HL-60/S4 treated with retinoic acid at 250 ng/mL for 4 days and 3 days (cell line): ENCODE data around the gene RHOT2.

Source experiments
- in situ Hi-C: fragments of 300-500 bp; cut with MboI; formaldehyde crosslinking; loops from 2 replicates; pipeline ENCODE4 v1.7.0; 2022; ENCODE audit warnings: low sequenced_read_pairs

The RHOT2 gene

GRCh38 chr16:669666-670065, 1.7 kb downstream of the RHOT2 start:
- in situ Hi-C loops = no loop called here

GRCh38 chr16:670485-671352, 2.8 kb downstream of the RHOT2 start:
- in situ Hi-C loops = no loop called here

GRCh38 chr16:671353-672131, 3.6 kb downstream of the RHOT2 start:
- in situ Hi-C loops = no loop called here

GRCh38 chr16:672371-672770, 4.4 kb downstream of the RHOT2 start:
- in situ Hi-C loops = no loop called here

GRCh38 chr16:672851-673250, 4.9 kb downstream of the RHOT2 start:
- in situ Hi-C loops = no loop called here

GRCh38 chr16:673399-673991, 5.6 kb downstream of the RHOT2 start:
- in situ Hi-C loops = no loop called here

- in situ Hi-C loops = no loop called here
Measured at GRCh38 chr16:674214-674881, 6.4 kb downstream of the RHOT2 start.

- in situ Hi-C loops = no loop called here
Measured at GRCh38 chr16:674968-675883, 7.3 kb downstream of the RHOT2 start, which contains the start of gene RHBDL1. Gene RHBDL1, plus strand, starts transcription at chr16:675671. Its CDS starts 120 bp downstream, at chr16:675791.

GRCh38 chr16:675884-676564, 8.1 kb downstream of the RHOT2 start:
- in situ Hi-C loops = no loop called here

- in situ Hi-C loops = no loop called here
Measured at GRCh38 chr16:676565-676902, 8.6 kb downstream of the RHOT2 start.

- in situ Hi-C loops = no loop called here
Measured at GRCh38 chr16:676913-677312, 9.0 kb downstream of the RHOT2 start.

GRCh38 chr16:677316-678190, 9.6 kb downstream of the RHOT2 start:
- in situ Hi-C loops = no loop called here

GRCh38 chr16:678209-678857, 10.4 kb downstream of the RHOT2 start:
- in situ Hi-C loops = no loop called here

GRCh38 chr16:678858-679813, 11.2 kb downstream of the RHOT2 start:
- in situ Hi-C loops = no loop called here

GRCh38 chr16:679814-680624, 12.1 kb downstream of the RHOT2 start, which contains the start of gene STUB1:
Gene STUB1, plus strand, starts transcription at chr16:680410. Its CDS starts 116 bp downstream, at chr16:680526.
- in situ Hi-C loops = no loop called here

- in situ Hi-C loops = no loop called here
Measured at GRCh38 chr16:680625-680945, 12.7 kb downstream of the RHOT2 start.
